ENCODE measurements around the gene PPP1R17.
A peak's percentile ranks its signal among the peaks of the same experiment; 100 is the strongest.

Gene PPP1R17

DNA sequence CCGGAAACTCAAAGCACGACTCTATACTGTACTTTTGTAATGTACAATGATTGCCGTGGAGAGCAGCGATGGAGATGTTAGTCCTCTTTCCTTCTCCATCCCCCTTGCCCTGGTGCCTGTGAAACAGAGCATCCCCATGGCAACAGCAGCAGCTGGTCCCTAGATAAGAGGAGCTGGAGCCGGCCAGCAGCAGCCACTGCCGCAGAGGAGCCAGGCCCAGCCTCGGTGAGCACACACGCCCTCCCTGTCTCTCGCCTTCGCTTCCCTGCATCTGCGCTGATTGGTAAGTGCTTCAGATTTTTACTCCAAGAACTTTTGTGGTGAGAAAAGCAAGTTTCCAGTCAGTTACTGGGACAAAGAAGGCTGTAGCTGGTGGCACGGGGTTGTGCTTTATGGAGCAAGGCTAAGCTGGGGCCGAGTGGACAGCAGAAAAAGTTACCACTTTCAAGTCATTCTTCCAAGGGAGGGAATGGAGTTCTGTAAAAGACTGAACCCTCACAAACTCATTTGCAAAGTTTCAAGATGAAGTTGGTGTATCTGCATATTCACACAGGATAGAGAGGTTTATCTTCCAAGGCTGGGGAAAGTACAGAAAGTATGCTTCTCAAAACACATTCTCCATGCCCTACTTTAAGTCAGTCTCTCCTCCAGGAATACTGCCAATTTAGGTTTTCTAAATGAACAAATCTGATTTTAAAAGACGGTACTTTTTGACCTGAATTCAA, at the start of gene PPP1R17:
Gene PPP1R17 (plus strand): TSS at position 192 of the 725 bp plus-strand sequence. CDS start 5,227 bp downstream, outside the sequence.
- DNase-seq (ENCODE audit: low read depth) = no peak
- no peak within 1 kb of the TSS for H3K4me3 ChIP-seq (ENCODE audit: control insufficient read depth, low read depth, low read length)
- TF ChIP-seq, protein P1, sequence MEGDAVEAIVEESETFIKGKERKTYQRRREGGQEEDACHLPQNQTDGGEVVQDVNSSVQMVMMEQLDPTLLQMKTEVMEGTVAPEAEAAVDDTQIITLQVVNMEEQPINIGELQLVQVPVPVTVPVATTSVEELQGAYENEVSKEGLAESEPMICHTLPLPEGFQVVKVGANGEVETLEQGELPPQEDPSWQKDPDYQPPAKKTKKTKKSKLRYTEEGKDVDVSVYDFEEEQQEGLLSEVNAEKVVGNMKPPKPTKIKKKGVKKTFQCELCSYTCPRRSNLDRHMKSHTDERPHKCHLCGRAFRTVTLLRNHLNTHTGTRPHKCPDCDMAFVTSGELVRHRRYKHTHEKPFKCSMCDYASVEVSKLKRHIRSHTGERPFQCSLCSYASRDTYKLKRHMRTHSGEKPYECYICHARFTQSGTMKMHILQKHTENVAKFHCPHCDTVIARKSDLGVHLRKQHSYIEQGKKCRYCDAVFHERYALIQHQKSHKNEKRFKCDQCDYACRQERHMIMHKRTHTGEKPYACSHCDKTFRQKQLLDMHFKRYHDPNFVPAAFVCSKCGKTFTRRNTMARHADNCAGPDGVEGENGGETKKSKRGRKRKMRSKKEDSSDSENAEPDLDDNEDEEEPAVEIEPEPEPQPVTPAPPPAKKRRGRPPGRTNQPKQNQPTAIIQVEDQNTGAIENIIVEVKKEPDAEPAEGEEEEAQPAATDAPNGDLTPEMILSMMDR (conservative IDR thresholded peaks at IDR 0.05; ENCODE audit: control insufficient read depth, insufficient read depth, low read depth, low read length) = no peak

DNA sequence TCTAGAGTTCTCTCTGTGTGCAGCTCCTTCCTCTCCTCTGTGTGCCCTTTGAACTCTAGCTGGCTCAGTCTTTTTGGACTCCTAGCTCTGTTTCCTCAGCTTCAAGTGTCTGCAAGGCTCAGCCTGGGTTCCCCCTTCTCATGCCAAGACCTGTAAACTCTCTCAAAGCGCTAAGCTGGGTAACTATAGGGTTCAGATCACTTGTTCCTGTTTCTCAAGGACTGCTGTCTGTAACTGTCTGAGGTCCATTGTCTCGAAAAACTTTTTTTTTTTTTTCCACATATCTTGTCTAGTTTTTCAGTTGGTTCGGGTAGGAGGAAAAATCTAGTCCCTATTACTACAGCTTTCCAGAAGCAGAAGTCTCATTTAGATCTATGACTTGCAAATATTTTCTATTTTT, 46.6 kb upstream of the PPP1R17 start:
- no peak overlapping the region for H3K4me3 ChIP-seq (ENCODE audit: control insufficient read depth, low read depth, low read length)
- no peak for DNase-seq (ENCODE audit: low read depth)
- TF ChIP-seq, protein P1 (conservative IDR thresholded peaks at IDR 0.05; ENCODE audit: control insufficient read depth, insufficient read depth, low read depth, low read length) = no peak

DNA sequence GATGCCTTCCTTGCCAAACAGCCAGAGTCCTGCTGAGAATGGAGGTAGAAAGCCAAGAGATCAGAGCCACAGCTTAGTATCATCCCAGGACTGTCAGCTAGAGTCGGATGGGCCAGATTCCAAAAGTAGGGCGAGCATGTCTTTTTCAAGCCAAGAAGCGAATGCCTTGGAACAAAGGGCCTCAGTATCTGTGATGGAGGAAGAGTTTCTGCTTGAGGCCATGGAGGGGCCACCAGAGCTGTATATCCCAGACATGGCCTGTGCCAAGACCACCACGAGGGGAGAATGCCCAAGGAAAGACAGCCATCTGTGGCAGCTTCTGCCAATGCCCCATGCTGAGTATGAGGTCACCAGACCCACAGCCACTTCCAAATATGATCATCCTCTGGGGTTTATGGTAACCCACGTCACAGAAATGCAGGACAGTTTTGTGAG, 44.3 kb upstream of the PPP1R17 start:
- TF ChIP-seq, protein P1 (conservative IDR thresholded peaks at IDR 0.05; ENCODE audit: control insufficient read depth, insufficient read depth, low read depth, low read length) = no peak
- no peak for DNase-seq (ENCODE audit: low read depth)
- H3K4me3 ChIP-seq (ENCODE audit: control insufficient read depth, low read depth, low read length) = no peak overlapping the region

DNA sequence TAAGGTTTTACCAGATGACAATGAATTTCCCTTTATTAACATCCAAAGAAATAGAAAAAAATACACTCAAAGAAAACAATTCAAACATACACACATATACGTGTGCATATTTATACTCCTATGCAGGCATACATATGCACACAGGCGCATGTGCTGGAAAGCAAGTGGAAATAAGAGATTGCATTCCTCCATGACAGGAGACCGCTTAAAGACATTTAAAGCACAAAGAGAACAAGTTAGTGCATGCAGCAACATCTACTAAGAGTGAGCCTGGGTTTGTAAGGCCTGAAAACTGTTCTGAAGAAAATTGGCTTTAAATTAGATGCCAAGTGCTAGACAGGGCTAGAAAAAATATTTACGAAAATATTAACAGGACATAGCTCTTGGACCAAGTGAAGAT, 40.1 kb upstream of the PPP1R17 start:
- TF ChIP-seq, protein P1 (conservative IDR thresholded peaks at IDR 0.05; ENCODE audit: control insufficient read depth, insufficient read depth, low read depth, low read length) = no peak
- no peak overlapping the region for H3K4me3 ChIP-seq (ENCODE audit: control insufficient read depth, low read depth, low read length)
- DNase-seq (ENCODE audit: low read depth) = no peak

DNA sequence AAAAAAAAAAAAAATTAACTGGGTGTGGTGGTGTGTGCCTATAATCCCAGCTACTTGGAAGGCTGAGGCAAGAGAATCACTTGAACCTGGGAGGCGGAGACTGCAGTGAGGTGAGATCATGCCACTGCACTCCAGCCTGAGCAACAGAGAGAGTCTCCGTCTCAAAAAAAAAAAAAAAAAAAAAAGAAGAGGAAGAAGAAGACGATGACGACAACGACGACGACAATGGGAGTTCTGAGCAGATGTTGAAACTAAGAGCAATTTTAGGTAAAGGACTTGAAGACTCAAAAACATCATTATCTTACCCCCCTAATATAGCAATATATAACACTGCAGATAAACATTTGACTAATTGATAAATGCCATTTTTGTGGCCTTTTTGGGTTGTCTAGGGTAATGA, 39.5 kb upstream of the PPP1R17 start:
- TF ChIP-seq, protein P1 (conservative IDR thresholded peaks at IDR 0.05; ENCODE audit: control insufficient read depth, insufficient read depth, low read depth, low read length) = no peak
- no peak overlapping the region for H3K4me3 ChIP-seq (ENCODE audit: control insufficient read depth, low read depth, low read length)
- no peak for DNase-seq (ENCODE audit: low read depth)

DNA sequence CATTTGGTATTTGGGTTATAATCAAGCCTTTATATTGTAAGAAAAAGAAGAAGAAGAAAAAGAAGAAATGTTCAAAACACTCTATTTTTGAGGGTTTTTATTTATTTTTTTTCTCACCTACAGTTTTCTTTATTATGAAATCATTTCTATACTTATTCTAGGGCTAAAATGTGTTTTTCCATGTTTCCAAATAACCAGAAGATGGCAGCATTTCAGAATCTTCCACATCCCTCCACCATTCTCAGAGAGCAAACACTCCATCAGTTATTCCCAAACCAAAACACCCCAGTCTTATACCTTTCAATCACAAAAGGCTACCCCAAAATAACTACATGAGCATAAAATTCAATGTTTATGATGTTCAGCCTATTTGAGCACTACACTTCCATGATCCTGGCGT, 38.7 kb upstream of the PPP1R17 start:
- DNase-seq (ENCODE audit: low read depth) = peak; percentile 11
- TF ChIP-seq, protein P1 (conservative IDR thresholded peaks at IDR 0.05; ENCODE audit: control insufficient read depth, insufficient read depth, low read depth, low read length) = peak; percentile 18
- no peak overlapping the region for H3K4me3 ChIP-seq (ENCODE audit: control insufficient read depth, low read depth, low read length)

Data from fibroblast of mammary gland (primary cell).